ENCODE results near the gene CD81.
A peak's percentile ranks its signal among the peaks of the same experiment; 100 is the strongest.
"Not testable (repeated sequence)": the region's sequence is repeated elsewhere in the genome, so short reads cannot be mapped to it uniquely, and the experiment has no call there.

The CD81 gene, protein sequence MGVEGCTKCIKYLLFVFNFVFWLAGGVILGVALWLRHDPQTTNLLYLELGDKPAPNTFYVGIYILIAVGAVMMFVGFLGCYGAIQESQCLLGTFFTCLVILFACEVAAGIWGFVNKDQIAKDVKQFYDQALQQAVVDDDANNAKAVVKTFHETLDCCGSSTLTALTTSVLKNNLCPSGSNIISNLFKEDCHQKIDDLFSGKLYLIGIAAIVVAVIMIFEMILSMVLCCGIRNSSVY

GRCh38 chr11:2376751-2377451, at the start of gene CD81:
Gene CD81, plus strand, starts transcription at chr11:2377310. Its CDS starts 240 bp downstream, at chr11:2377550.
- DNase-seq (ENCODE audit: low read depth in 1 of 2, low spot score in 1 of 2): peak; percentile 51 to 57

GRCh38 chr11:2328021-2328420, 49.1 kb upstream of the CD81 start:
- no peak for DNase-seq (ENCODE audit: low read depth in 1 of 2, low spot score in 1 of 2)

DNA sequence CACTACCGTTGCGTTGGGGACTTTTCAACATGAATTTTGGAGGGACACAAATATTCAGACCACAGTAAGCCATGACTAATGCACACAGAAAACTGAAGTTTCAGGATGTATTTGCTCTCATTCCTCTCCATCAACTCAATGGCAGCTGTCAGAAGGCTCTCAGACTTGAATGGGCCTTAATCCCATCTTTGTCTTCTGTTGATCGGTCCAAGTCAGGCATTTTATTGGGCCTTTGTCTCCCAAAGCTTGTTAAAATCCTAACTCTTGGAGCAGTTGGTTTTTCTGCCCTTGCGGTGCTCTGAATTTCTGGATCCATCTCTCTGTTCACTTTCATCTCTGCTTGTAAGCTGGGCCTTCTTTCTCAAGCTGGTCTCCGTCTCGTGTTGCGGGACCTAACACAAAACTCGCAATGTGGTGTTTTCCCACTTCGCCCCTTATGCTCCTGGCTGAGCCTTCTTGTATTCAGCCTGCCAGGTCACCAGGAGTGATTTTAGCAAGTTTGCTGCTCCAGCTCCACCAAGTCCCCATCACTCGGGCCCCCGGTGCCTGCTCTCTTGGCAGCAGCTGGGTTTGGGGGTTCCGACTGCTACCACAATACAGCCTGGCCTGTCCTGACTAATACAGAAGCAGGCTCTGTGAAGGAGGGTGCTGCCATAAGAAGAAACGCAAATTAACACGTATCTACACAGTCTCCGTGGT, 48.3 kb upstream of the CD81 start:
- no peak for DNase-seq (ENCODE audit: low read depth in 1 of 2, low spot score in 1 of 2)

GRCh38 chr11:2329551-2329950, 47.6 kb upstream of the CD81 start:
- DNase-seq (ENCODE audit: low read depth in 1 of 2, low spot score in 1 of 2): no peak

- DNase-seq (ENCODE audit: low read depth in 1 of 2, low spot score in 1 of 2): no peak
Observed at GRCh38 chr11:2330696-2331095, 46.4 kb upstream of the CD81 start.

GRCh38 chr11:2331404-2331803, 45.7 kb upstream of the CD81 start:
- DNase-seq (ENCODE audit: low read depth in 1 of 2, low spot score in 1 of 2): no peak

DNA sequence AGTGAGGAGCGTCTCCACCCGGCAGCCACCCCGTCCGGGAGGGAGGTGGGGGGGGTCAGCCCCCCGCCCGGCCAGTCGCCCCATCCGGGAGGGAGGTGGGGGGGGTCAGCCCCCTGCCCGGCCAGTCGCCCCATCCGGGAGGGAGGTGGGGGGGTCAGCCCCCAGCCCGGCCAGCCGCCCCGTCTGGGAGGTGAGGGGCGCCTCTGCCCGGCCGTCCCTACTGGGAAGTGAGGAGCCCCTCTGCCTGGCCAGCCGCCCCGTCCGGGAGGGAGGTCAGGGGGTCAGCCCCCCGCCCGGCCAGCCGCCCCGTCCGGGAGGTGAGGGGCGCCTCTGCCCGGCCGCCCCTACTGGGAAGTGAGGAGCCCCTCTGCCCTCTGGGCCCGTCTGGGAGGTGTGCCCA, 44.5 kb upstream of the CD81 start:
- not testable (repeated sequence) for DNase-seq (ENCODE audit: low read depth in 1 of 2, low spot score in 1 of 2)

- DNase-seq (ENCODE audit: low read depth in 1 of 2, low spot score in 1 of 2): not testable (repeated sequence)
Observed at GRCh38 chr11:2333486-2334205, 43.5 kb upstream of the CD81 start.

GRCh38 chr11:2335286-2335685, 41.8 kb upstream of the CD81 start:
- not testable (repeated sequence) for DNase-seq (ENCODE audit: low read depth in 1 of 2, low spot score in 1 of 2)

DNA sequence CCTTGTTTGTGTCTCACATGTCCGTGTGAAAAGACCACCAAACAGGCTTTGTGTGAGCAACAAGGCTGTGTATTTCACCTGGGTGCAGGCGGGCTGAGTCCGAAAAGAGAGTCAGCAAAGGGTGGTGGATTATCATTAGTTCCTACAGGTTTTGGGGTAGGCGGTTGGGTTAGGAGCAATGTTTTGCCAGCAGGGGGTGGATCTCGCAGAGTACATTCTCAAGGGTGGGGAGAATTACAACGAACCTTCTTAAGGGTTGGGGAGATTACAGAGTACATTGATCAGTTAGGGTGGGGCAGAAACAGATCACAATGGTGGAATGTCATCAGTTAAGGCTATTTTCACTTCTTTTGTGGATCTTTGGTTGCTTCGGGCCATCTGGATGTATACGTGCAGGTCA, 38.4 kb upstream of the CD81 start:
- not testable (repeated sequence) for DNase-seq (ENCODE audit: low read depth in 1 of 2, low spot score in 1 of 2)

GRCh38 chr11:2342557-2342956, 34.6 kb upstream of the CD81 start:
- DNase-seq (ENCODE audit: low read depth in 1 of 2, low spot score in 1 of 2): no peak

GRCh38 chr11:2342981-2343380, 34.1 kb upstream of the CD81 start:
- no peak for DNase-seq (ENCODE audit: low read depth in 1 of 2, low spot score in 1 of 2)

- no peak for DNase-seq (ENCODE audit: low read depth in 1 of 2, low spot score in 1 of 2)
Observed at GRCh38 chr11:2343502-2343901, 33.6 kb upstream of the CD81 start.

DNA sequence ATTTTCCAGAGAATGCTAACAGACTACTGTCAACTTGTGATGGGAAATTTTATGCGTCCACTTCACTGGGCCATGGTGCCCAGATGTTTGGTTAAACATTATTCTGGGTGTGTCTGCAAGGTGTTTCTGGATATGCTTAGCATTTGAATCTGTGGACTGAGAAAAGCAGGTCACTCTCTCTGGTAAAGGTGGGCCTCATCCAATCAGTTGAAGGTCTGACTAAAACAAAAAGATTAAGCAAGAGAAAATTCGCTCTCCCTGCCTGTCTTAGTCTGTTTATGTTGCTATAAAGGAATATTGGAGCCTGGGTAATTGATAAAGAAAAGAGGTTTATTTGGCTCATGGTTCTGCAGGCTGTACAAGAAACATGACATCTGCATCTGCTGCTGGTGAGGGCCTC, 32.1 kb upstream of the CD81 start:
- no peak for DNase-seq (ENCODE audit: low read depth in 1 of 2, low spot score in 1 of 2)

GRCh38 chr11:2346014-2346413, 31.1 kb upstream of the CD81 start:
- no peak for DNase-seq (ENCODE audit: low read depth in 1 of 2, low spot score in 1 of 2)

- DNase-seq (ENCODE audit: low read depth in 1 of 2, low spot score in 1 of 2): no peak
Observed at GRCh38 chr11:2346586-2347307, 30.4 kb upstream of the CD81 start.

- DNase-seq (ENCODE audit: low read depth in 1 of 2, low spot score in 1 of 2): no peak
Observed at GRCh38 chr11:2347308-2347830, 29.7 kb upstream of the CD81 start.

GRCh38 chr11:2348986-2349385, 28.1 kb upstream of the CD81 start:
- DNase-seq (ENCODE audit: low read depth in 1 of 2, low spot score in 1 of 2): no peak

GRCh38 chr11:2351701-2352100, 25.4 kb upstream of the CD81 start:
- DNase-seq (ENCODE audit: low read depth in 1 of 2, low spot score in 1 of 2): no peak

DNA sequence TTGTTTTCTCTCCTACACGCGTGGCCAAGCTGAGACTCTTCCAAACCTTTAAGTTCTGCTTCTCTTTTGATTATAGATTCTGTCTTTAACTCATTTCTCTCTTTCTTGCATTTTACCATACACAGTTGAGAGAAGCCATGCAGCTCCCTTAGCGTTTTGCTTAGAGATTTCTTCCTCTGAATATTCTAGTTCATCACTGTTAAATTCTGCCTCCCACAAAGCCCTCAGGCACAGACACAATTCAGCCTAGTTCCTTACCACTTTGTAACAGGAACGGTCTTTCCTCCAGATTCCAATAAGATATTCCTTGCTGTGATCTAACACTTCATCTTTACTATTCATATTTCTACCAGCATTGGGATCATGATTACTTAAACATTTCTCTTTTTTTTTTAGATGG, 24.7 kb upstream of the CD81 start:
- DNase-seq (ENCODE audit: low read depth in 1 of 2, low spot score in 1 of 2): no peak

Data from stimulated activated CD4-positive, alpha-beta T cell treated with anti-CD3 and anti-CD28 coated beads, Interleukin-15, amount 100 ng/mL, for 1 hour (primary cell).